Hepatocyte (in vitro differentiated cells): ENCODE measurements around the gene ALDOB. TPM values are rescaled to one million over a fixed set of nuclear protein-coding genes. Genes with fewer than 3 reads are reported as not detected.

Experiments
- DNase-seq: peaks from one replicate; pipeline ENCODE4 v3.0.0-alpha.2; 2016; ENCODE audit warnings: low spot score
- H2AFZ ChIP-seq: fragments of 200-600 bp; sonication (generic); 2 replicates; pipeline ENCODE4 v1.6.0; 2016; ENCODE audit warnings: antibody characterized with exemption, mild to moderate bottlenecking
- H3K27ac ChIP-seq: fragments of 200-600 bp; sonication (generic); 2 replicates; pipeline ENCODE4 v1.5.1; 2016; ENCODE audit warnings: mild to moderate bottlenecking
- H3K27me3 ChIP-seq: fragments of 200-600 bp; sonication (generic); 2 replicates; pipeline ENCODE4 v1.6.1; 2016
- H3K36me3 ChIP-seq: fragments of 200-600 bp; sonication (generic); replicated peaks from 2 replicates; pipeline ENCODE4 v1.5.1; 2016; ENCODE audit warnings: low read depth; ENCODE audit not compliant: insufficient read depth
- H3K4me1 ChIP-seq: fragments of 200-600 bp; sonication (generic); 2 replicates; pipeline ENCODE4 v1.5.1; 2016; ENCODE audit warnings: mild to moderate bottlenecking, moderate library complexity; ENCODE audit not compliant: insufficient read depth
- H3K4me2 ChIP-seq: fragments of 200-600 bp; sonication (generic); 2 replicates; pipeline ENCODE4 v1.6.0; 2016
- H3K4me3 ChIP-seq: fragments of 200-600 bp; sonication (generic); 2 replicates; pipeline ENCODE4 v1.5.1; 2016; ENCODE audit warnings: mild to moderate bottlenecking
- H3K79me2 ChIP-seq: fragments of 200-600 bp; sonication (generic); 2 replicates; pipeline ENCODE4 v1.6.0; 2017; ENCODE audit warnings: mild to moderate bottlenecking
- H3K9me2 ChIP-seq: fragments of 200-600 bp; sonication (generic); replicated peaks from 2 replicates; pipeline ENCODE4 v1.6.0; 2017; ENCODE audit warnings: mild to moderate bottlenecking; ENCODE audit not compliant: insufficient read depth
- H3K9me3 ChIP-seq: fragments of 200-600 bp; sonication (generic); 2 replicates; pipeline ENCODE4 v1.5.1; 2016; ENCODE audit warnings: low read depth, mild to moderate bottlenecking
- H4K20me1 ChIP-seq: fragments of 200-600 bp; sonication (generic); 2 replicates; pipeline ENCODE4 v1.6.0; 2016; ENCODE audit warnings: mild to moderate bottlenecking; ENCODE audit not compliant: insufficient read depth, poor library complexity, severe bottlenecking
- EZH2 ChIP-seq: fragments of 200-600 bp; sonication (generic); IDR thresholded peaks from 2 replicates; pipeline ENCODE4 v1.6.1; 2016; ENCODE audit warnings: antibody characterized with exemption, mild to moderate bottlenecking, borderline replicate concordance
- EZH2phosphoT487 ChIP-seq: fragments of 200-600 bp; sonication (generic); IDR thresholded peaks from one replicate; pipeline ENCODE4 v1.6.1; 2018; ENCODE audit warnings: antibody characterized with exemption, mild to moderate bottlenecking, low read depth, moderate library complexity; ENCODE audit not compliant: unreplicated experiment, severe bottlenecking
- WGBS: methylation state at CpG from one replicate; pipeline ENCODE4 v1.1.6; 2016; ENCODE audit warnings: low lambda C conversion rate; ENCODE audit errors: missing lambda C conversion rate; 5-methylcytosine and 5-hydroxymethylcytosine counted together
- polyA plus RNA-seq: library from polyadenylated mRNA; unstranded; fragments of >200 nt; fragmentation: Nextera tagmentation; extraction: Ambion mirVana; gene quantifications from 2 replicates; pipeline ENCODE4 v1.2.1, GENCODE V29; 2016
- small RNA-seq: library from RNA; depleted of rRNA; stranded (forward); fragments of <200 nt; gene quantifications from one replicate; pipeline ENCODE3, GENCODE V24; 2014
- total RNA-seq: library from RNA; depleted of rRNA; stranded (reverse); fragments of >200 nt; gene quantifications from 2 replicates; pipeline ENCODE4 v1.2.3, GENCODE V29; 2014
- TF ChIP-seq, protein P1 (sequence below): fragments of 200-600 bp; sonication (generic); IDR thresholded peaks from 2 replicates; pipeline ENCODE4 v1.5.1; 2016; ENCODE audit warnings: antibody characterized with exemption, mild to moderate bottlenecking; ENCODE audit not compliant: poor library complexity

ALDOB gene
- total and polyA plus RNA-seq, 2 experiments from 2014 or later, result 71.6 to 236 TPM

DNA sequence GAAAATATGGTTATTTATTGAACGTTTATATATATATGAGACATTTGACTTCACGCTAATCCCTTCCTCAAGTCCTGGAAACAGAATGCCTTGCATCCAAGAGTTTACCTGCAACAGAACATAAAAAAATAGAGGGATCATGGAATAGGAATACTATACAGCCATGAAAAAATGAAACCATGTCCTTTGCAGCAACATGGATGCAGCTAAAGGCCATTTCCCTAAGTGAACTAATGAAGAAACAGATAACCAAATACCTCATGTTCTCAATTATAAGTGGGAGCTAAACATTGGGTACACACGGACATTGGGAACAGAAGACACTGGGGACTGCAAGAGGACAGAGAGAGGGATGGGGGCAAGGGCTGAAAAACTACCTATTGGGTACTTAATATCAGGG lies 63.8 kb downstream of the ALDOB start:
- no peaks in the 10 kb centered on the region for H3K27me3 ChIP-seq
- H3K36me3 ChIP-seq, result no peaks in the 10 kb centered on the region
- no peaks in the 10 kb centered on the region for H4K20me1 ChIP-seq
- H3K4me3 ChIP-seq, result no peak overlapping the region
- no peaks in the 10 kb centered on the region for H3K9me3 ChIP-seq
- 95% methylated on average over 3 of the region's 3 CpGs for WGBS
- H3K79me2 ChIP-seq, result no peaks in the 10 kb centered on the region
- DNase-seq, result no peak
- H3K9me2 ChIP-seq, result no peaks in the 10 kb centered on the region
- H3K4me2 ChIP-seq, result no peak overlapping the region
- no peak overlapping the region for H2AFZ ChIP-seq
- TF ChIP-seq EZH2, result no peak
- no peak for TF ChIP-seq EZH2phosphoT487
- TF ChIP-seq, protein P1, sequence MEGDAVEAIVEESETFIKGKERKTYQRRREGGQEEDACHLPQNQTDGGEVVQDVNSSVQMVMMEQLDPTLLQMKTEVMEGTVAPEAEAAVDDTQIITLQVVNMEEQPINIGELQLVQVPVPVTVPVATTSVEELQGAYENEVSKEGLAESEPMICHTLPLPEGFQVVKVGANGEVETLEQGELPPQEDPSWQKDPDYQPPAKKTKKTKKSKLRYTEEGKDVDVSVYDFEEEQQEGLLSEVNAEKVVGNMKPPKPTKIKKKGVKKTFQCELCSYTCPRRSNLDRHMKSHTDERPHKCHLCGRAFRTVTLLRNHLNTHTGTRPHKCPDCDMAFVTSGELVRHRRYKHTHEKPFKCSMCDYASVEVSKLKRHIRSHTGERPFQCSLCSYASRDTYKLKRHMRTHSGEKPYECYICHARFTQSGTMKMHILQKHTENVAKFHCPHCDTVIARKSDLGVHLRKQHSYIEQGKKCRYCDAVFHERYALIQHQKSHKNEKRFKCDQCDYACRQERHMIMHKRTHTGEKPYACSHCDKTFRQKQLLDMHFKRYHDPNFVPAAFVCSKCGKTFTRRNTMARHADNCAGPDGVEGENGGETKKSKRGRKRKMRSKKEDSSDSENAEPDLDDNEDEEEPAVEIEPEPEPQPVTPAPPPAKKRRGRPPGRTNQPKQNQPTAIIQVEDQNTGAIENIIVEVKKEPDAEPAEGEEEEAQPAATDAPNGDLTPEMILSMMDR, result no peak
- H3K4me1 ChIP-seq, result no peaks in the 10 kb centered on the region
- no peak overlapping the region for H3K27ac ChIP-seq

Small RNAs within 50 kb of the gene (small RNA-seq; reads per million reads assigned to genes)
- gene AL353621.2, result not detected

Other genes starting within 250 kb of the ALDOB start
- gene BAAT, start 50.8 kb downstream of the ALDOB start, total RNA-seq, result 41.8 and 45.2 TPM in 2 replicates
- 13.8 and 19.8 TPM in 2 replicates for gene BAAT, start 50.8 kb downstream of the ALDOB start, polyA plus RNA-seq
- gene MRPL50, start 37.2 kb downstream of the ALDOB start, total RNA-seq, result 22.8 and 24.1 TPM in 2 replicates
- gene MRPL50, start 37.2 kb downstream of the ALDOB start, polyA plus RNA-seq, result 23.1 and 23.7 TPM in 2 replicates
- 50.0 and 60.3 TPM in 2 replicates for gene ZNF189, start 36.9 kb downstream of the ALDOB start, total RNA-seq
- gene ZNF189, start 36.9 kb downstream of the ALDOB start, polyA plus RNA-seq, result 11.1 and 13.6 TPM in 2 replicates
- gene RNF20, start 98.1 kb upstream of the ALDOB start, total RNA-seq, result 20.1 and 21.7 TPM in 2 replicates
- 19.0 and 20.2 TPM in 2 replicates for gene RNF20, start 98.1 kb upstream of the ALDOB start, polyA plus RNA-seq
- not detected in 2 replicates for gene PPP3R2, start 159.2 kb upstream of the ALDOB start, total RNA-seq
- gene PPP3R2, start 159.2 kb upstream of the ALDOB start, polyA plus RNA-seq, result not detected in 2 replicates